Activated CD8-positive, alpha-beta memory T cell treated with anti-CD3 and anti-CD28 coated beads, Interleukin-2, amount 50 U/mL, for 24 hours (primary cell): Measurements from ENCODE around the gene SSU72.
"Not testable (repeated sequence)": the region's sequence is repeated elsewhere in the genome, so short reads cannot be mapped to it uniquely, and the experiment has no call there.

Experiments
- DNase-seq: peaks from one replicate; pipeline ENCODE4 v3.0.0-alpha.2; 2020; ENCODE audit errors: extremely low read depth

SSU72 gene

DNA sequence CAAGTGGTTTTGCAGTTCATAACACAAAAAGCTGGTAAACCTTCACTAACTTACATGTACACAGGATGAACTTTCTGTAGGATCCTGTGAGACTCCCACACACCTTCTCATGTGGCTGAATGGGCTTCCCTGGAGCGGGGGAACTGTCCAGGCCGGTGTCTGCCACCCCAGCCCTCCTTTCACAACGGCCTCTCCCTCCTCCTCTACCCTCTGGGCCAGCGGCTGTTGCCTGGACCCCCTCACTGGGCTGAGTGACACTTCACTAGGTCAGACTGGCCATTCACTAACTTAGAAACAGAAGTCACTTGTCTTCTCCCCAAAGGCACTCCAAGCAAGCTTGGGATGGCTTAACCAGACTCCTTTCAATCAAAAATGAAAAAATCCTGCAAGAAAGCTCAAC, 16.1 kb downstream of the SSU72 start:
- no peak for DNase-seq

DNA sequence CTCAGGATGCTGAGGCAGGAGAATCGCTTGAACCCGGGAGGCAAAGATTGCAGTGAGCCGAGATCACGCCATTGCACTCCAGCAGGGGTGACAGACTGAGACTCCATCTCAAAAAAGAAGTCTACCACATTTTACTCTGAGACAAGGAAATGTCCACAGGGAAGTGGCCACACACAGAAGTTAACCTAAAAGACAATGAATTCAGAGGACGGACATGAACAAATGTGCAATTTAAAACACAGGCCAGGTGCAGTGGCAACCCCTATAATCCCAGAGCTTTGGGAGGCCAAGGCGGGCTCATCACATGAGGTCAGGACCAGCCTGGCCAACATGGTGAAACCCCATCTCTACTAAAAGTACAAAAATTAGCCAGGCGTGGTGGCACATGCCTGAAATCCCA, 17.0 kb downstream of the SSU72 start:
- not testable (repeated sequence) for DNase-seq

DNA sequence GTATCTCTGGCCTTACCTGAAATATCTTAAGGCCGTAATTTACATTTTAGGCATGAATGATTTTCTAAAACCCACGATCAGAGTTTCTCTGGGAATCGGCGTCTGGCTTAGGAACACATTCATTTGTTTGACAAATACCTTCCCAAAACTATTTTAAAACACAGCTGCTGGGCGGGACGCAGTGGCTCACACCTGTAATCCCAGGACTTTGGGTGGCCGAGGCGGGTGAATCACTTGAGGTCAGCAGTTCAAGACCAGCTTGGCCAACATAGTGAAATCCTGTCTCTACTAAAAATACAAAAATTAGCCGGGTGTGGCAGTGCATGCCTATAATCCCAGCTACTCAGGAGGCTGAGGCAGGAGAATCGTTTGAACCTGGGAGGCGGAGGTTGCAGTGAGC, 17.7 kb downstream of the SSU72 start:
- DNase-seq, result not testable (repeated sequence)

- no peak for DNase-seq
Observed at GRCh38 chr1:1556505-1556904, 18.2 kb downstream of the SSU72 start.

DNA sequence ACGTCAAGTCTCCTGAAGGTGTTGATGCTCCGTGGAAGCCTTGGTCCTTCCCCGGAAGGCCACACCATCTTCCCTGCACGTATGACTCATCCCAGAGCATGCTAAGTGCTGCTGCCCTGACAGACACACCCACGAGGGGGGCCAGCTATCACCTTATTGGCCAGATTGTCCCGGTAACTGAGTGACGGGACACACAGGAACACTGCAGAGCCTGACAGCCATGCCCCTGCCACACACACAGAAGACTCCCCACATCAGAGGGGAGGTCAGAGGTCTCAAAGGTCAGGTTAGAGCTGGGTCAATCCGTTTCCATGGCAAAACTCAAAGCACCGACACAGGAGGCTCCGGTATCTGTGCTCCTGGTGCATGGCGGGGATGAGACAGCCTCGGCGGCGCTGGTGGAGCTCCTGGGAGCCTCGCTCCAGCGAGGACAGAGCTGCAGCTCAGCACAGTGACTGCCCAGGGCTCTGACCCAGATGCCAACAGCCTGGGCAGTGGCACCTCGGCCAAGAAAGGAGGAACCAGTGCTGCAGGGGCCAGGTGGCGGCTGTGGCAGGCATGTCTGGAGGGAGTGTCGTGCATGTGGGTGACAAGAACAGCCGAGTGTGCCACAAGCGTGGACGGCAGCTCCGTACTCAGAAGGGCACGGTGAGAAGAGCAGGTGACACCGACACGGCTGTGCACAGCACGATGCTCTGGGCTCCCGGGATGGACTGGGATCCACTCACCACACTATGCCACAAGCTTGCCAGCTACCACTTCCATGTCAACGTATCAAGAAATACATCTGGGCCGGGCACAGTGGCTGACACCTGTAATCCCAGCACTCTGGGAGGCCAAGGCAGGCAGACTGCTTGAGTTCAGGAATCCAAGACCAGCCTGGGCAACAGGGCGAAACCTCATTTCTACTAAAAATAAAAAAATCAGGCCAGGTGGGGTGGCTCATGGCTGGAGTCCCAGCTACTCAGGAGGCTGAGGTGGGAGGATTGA, 19.4 kb downstream of the SSU72 start:
- DNase-seq, result no peak

DNA sequence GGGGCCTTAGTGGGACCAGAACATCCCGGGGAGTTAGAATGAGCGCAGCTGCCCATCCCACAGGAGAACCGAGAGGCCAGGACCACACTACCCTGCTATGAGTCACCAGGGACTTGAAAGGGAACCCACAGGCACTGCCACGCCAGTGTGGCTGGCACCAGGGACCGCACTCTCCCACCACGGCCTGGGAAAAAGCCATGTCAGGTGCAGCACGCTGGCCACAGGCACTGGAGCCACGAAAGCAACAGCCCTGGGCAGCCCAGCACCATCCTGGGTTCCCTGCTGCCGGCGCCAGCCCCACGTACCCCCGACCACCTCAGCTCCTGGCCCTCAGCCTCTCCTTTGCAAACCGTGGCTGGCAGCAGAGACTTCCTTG, 20.1 kb downstream of the SSU72 start:
- no peak for DNase-seq

DNA sequence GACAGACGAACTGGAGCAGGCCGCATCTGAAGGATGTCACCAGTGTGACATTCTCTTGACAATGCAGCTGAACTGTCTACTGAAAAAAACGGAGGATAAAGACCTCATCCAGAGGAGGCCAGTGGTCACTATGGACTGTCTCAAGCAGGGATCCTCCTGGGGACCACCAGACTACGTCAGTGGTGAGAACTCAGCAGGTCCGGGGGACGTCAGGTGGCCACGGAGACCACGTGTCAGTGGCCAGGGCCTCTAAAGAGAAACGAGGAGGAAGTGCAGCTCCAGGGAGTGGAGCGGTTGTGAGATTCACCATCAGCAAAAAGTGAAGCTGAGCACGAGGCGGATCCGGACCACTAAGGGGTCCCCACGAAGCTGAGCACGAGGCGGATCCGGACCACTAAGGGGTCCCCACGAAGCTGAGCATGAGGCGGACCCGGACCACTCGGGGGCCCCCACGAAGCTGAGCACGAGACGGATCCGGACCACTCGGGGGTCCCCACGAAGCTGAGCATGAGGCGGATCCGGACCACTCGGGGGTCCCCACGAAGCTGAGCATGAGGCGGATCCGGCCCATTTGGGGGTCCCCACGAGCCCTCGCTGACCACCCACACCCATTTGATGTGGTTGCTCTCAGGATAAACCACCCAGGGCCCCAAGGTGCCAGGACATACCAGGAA, 20.7 kb downstream of the SSU72 start:
- DNase-seq, result no peak

DNA sequence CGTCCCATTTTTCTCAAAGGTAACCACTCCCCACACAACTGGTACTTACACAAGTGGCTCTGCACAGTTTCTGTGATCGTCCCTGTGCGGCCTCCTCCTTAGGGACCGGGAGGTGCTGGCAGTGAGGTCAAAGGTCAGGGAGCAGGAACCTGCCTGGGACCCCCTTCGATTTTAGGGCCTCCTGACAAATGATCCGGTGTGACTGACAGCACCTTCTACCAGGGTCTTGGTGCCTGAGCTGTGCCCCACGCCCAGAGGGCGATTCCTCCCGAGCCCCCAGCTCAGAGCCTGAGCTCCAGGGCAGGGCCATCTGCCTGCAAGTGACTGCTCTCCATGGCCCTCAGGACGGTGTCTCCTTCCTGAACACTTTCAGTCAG, 22.4 kb downstream of the SSU72 start:
- no peak for DNase-seq

DNA sequence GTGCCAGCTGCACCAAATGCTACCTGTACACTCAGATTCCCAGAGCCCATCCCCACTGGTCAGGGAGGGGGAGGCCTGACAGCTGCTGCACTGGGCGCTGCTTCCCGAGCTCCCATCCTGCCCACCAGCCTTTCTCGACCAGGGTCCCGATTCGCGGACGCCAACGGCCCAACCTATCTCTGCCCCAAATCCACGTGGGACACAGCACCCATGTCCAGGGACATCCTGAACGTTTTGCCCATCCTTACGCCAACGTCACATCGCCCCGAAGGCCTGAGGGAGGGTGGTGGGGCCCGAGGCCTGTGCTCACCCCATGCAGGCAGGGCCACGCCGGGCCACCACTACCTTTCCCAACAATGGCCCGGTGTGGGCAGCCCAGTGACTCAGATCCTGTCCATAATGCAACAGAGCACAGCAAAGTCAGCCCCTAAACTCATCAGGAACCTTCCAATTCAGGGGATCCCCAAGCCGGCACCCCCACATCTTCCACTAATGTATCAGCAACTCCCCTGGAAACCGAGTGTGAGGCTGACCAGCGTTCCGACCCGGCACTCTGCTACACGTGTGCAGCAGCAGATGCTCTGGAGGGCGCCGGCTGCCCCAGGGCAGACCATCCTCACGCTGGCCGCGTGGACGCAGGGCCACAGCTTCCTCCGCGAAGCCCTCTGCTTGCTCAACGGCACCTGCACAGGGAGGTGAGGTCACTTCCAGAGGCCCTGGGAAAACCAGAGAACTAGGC, 23.0 kb downstream of the SSU72 start:
- no peak for DNase-seq

DNA sequence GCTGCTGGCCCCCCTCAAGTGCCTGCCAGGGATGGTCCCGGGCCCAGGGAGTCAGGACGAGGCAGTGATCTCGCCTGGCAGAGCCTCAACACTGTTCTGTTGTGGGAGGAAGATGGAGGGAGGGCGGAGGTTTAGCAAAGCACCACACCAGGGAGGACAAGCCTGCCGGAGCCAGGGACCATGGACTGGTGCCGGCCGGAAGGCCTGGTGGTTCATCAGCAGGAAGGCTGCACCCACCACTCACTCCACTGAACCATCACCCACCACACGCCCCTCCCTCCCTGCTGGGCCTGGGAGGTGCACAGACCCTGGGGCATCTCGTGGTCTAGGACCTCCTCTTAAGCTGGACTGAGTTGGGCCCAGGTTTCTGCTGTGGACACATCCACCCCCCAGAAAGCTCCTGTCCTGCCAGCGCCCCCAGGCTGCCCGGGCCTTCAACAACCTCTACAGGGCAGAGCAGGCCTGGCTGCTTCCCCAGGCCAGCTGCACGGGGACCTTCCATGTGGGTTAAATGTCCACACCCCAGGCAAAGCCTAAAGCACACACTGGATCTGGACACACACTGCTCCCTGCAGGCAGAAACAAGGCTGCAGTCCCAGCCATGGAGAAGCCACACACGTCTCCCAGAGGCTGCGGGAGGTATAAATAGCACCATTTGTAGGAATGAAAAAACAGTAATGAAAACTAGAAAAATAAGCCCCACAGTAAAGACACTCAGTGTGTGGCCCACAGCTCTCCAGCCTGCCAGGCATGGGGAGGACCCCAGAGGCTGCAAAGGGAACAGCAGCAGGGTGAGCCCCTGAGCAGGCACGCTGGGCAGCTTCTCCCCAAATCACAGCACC, 23.9 kb downstream of the SSU72 start:
- DNase-seq, result no peak

DNA sequence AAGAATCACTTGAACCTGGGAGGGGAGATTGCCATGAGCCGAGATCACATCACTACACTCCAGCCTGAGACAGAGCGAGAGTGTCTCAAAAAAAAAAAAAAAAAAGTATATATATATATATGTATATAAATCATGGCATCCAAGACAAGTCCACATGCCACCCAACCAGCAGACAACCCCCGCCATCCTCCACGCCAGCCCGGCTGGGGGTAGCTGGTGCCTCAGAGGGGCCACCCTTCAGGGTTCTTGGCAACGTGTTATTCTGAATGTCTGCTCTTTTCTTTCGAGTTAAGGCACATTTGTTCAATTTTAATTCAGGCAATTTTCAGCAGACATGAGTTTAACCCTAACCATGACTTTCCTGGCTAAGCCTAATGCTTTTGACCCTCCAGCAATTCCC, 24.6 kb downstream of the SSU72 start:
- no peak for DNase-seq

DNA sequence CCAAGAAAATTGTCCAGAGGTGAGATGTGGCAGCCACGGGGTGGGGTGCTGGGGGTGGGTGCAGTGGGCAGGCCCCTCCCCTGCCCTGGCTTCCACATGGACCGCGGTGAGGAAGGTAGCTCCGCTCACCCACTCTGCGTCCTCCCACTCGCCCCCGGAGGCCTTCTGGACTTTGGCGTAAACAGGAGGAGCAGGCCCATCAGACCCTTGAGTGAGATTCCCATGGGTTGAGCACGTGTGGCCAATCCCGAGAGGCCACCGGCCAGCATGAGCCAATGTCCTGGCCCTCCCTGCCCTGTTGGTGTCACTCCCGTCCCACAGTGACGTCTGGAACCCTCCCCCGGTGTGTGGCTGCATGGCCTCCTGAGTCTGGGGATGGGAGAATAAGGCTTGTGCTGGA, 26.1 kb downstream of the SSU72 start:
- DNase-seq, result no peak

DNA sequence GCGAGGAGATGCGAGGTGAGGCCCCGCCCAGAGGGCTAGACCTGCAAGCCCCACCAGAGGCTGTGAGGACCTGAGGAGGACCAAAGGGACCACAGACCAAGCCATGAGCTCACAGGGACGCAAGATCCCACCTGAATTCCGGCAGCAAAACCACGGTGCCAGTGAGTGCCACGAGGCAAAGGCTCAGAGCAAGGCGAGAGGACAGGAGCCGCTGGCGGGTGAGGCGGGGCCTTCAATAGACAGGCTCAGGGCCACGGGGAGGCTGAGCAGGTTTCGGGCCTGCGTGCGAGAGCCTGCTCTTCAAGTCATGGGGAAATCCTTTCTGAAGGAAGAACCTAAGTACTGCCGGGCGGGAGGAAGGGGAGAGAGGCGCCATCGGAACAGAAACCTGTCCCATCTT, 27.2 kb downstream of the SSU72 start:
- no peak for DNase-seq

GRCh38 chr1:1547011-1547410, 27.7 kb downstream of the SSU72 start:
- no peak for DNase-seq

GRCh38 chr1:1545946-1546737, 28.5 kb downstream of the SSU72 start:
- DNase-seq, result no peak

- DNase-seq, result no peak
Observed at GRCh38 chr1:1544544-1544943, 30.1 kb downstream of the SSU72 start.

GRCh38 chr1:1543706-1544099, 31.0 kb downstream of the SSU72 start:
- no peak for DNase-seq

DNA sequence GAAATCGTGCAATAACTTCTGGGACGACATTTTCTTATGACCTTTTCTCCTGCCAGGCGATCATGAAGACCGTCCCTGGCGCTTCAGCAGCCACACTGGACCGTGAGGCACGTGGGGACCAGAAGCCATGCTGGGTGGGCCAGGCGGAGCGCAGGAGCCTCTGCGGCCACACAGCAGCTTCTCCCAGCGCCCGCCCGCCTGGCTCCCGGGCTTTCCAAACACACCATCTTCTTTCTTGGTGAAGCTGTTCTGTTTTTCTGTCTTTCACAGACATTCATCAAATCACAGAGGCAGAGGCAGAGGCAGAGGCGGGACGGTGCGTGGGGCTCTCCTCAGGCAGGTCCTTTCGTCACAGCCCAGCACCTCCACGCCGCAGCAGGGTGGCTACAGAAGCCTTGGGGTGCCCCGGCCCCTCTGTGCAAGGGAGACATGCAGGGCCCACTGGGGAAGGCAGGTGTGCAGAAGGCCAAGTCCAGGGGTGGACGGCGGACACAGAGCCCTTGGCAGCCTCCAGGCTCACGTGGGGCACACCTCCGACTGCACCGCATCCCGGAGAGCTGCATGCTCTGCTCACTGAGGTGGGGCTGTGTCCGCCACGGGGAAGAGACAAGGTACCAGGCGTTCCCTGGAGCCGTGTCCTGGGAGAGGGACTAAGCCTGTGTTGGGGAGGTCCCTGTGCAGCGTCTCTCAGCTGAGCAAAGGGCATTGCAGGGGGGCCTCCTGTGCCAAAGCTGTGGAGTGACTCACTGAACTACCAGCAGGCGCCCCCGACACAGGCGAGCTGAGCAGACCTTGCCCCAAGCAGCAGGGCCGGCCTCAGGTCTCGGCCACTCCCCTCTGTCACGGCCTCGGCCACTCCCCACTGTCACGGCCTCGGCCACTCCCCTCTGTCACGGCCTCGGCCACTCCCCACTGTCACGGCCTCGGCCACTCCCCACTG, 31.6 kb downstream of the SSU72 start:
- no peak for DNase-seq

GRCh38 chr1:1541956-1542765, 32.5 kb downstream of the SSU72 start:
- no peak for DNase-seq
